Stimulated activated naive B cell treated with anti-CD40 and anti-IgM and Interleukin-4, amounts not matched to agents 10 μg/mL and 1 μg/mL and 100 μg/mL, for 72 hours (primary cell): ENCODE measurements around the gene TMC7.

Experiments used
- ATAC-seq, 2 donors: fragments of 150-1000 bp; cut with Tn5 transposase; replicated peaks; 2 replicates each; pipeline ENCODE4 v1.10.0; 2021; ENCODE audit warnings: moderate library complexity in 1 of 2
- DNase-seq: peaks from one replicate; pipeline ENCODE4 v3.0.0; 2021
- H3K27ac Mint-ChIP-seq: one replicate; pipeline ENCODE4 v1.8.0; 2022; ENCODE audit warnings: mild to moderate bottlenecking, mixed read lengths
- H3K27me3 Mint-ChIP-seq, 2 donors: one replicate each; pipeline ENCODE4 v1.8.0; 2022; ENCODE audit warnings: mixed read lengths in 2 of 2
- H3K36me3 Mint-ChIP-seq, 2 donors: one replicate each; pipeline ENCODE4 v1.8.0; 2022; ENCODE audit warnings: mixed read lengths in 2 of 2, mild to moderate bottlenecking in 1 of 2
- H3K4me1 Mint-ChIP-seq, 2 donors: one replicate each; pipeline ENCODE4 v1.8.0; 2022; ENCODE audit warnings: mixed read lengths in 2 of 2, mild to moderate bottlenecking in 1 of 2
- H3K4me3 Mint-ChIP-seq, 2 donors: one replicate each; pipeline ENCODE4 v1.8.0; 2022; ENCODE audit warnings: mild to moderate bottlenecking in 2 of 2, mixed read lengths in 2 of 2, moderate library complexity in 1 of 2
- H3K9me3 Mint-ChIP-seq, 2 donors: one replicate each; pipeline ENCODE4 v1.8.0; 2022; ENCODE audit warnings: mixed read lengths in 2 of 2, mild to moderate bottlenecking in 1 of 2

Gene TMC7

DNA sequence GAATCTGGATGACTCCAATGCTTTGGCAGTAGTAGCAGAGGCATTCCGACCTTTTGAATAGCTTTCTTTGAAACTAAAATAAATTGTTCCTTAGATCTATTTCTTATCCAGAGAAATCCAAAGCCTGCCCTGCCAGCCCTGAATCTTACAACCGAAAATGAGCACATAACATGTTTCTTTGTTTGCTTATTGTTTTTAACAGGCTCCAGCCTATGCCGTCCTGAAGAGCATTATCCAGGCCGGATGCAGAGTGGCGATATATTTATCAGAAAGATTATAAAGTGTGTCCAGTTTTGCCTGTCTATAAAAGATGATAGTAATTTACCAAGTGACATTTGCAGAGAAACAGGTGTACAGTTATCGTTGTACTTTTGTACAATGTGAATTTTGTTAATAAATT lies 94.1 kb downstream of the TMC7 start:
- no peak for ATAC-seq
- Mint-ChIP-seq H3K4me1 (no peaks in the 10 kb centered on the region), H3K9me3 (no peaks in the 10 kb centered on the region), H3K4me3 (no peak overlapping the region), H3K36me3 (peaks cover 21 to 42% of the 10 kb centered on the region in 2 donors), H3K27me3 (no peaks in the 10 kb centered on the region), H3K27ac (no peak overlapping the region)
- DNase-seq = no peak

DNA sequence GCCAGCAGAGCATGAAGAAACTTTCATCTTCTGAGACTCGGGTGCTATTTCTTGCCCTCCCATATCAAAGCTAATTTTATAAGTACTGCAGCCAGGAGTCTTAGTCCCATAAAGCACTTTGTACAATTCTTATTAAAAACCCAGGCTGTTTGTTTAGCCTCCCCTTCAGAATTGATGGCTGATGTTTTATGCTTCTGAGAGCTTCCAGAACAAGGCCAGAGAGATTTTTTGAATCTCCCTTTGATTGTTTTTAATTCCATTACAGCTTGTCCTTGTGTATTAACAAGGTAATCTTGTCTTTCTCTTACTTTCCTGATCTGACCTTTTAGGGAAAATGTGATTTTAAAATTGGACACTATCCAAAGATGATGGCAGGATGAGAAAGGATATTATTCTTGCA lies 99.9 kb downstream of the TMC7 start:
- Mint-ChIP-seq H3K27me3 (peaks cover 7 to 15% of the 10 kb centered on the region in 2 donors), H3K27ac (no peak overlapping the region), H3K4me1 (peaks cover 2 to 14% of the 10 kb centered on the region in 2 donors), H3K9me3 (no peaks in the 10 kb centered on the region), H3K36me3 (peaks cover 8 to 21% of the 10 kb centered on the region in 2 donors), H3K4me3 (no peak overlapping the region)
- no peak for DNase-seq
- ATAC-seq = no peak

DNA sequence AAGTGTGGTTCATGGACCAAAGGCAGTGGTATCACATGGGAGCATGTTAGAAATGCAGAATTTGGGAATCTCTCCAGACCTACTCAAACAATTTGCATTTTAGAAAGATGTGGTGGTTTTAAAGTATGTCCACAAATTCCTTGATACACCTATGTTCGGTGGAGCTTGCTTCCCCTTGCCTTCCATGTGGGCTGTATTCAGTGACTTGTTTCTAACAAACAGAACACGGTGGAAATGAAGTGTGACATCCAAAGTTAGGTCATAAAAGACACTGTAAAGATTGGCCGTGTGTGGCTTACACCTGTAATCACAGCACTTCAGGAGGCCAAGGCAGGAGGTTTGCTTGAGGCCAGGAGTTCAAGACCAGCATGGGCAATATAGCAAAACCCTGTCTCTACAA lies 100.4 kb downstream of the TMC7 start:
- Mint-ChIP-seq H3K27me3 (peaks cover 7 to 15% of the 10 kb centered on the region in 2 donors), H3K4me1 (peaks cover 2 to 14% of the 10 kb centered on the region in 2 donors), H3K27ac (no peak overlapping the region), H3K36me3 (peaks cover 6 to 19% of the 10 kb centered on the region in 2 donors), H3K4me3 (no peak overlapping the region), H3K9me3 (no peaks in the 10 kb centered on the region)
- DNase-seq (no peak), ATAC-seq (no peak)

DNA sequence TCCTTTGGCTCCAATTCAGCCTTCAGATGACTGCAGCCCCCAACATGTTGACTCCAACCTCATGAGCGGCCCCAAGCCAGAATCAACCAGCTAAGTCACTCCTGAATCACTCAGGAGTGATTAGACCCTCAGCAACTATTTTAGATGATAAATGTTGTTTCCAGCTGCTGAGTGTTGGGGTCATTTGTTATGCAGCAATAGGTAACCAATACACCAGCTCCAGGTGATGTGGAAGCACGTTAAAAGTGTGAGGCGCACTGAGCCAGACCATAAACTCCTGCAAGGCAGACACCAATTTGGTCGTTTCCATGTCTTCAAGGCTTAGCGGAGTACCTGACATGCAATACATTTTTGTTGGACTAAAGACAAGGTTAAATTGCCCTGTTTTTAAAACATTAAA lies 101.1 kb downstream of the TMC7 start:
- H3K27ac Mint-ChIP-seq = no peak overlapping the region
- H3K36me3 Mint-ChIP-seq = peaks cover 6 to 21% of the 10 kb centered on the region in 2 donors
- no peak for DNase-seq
- H3K9me3 Mint-ChIP-seq = no peaks in the 10 kb centered on the region
- ATAC-seq = no peak
- H3K4me1 Mint-ChIP-seq = peaks cover 2 to 14% of the 10 kb centered on the region in 2 donors
- no peak overlapping the region for H3K4me3 Mint-ChIP-seq
- peaks cover 7 to 20% of the 10 kb centered on the region in 2 donors for H3K27me3 Mint-ChIP-seq

DNA sequence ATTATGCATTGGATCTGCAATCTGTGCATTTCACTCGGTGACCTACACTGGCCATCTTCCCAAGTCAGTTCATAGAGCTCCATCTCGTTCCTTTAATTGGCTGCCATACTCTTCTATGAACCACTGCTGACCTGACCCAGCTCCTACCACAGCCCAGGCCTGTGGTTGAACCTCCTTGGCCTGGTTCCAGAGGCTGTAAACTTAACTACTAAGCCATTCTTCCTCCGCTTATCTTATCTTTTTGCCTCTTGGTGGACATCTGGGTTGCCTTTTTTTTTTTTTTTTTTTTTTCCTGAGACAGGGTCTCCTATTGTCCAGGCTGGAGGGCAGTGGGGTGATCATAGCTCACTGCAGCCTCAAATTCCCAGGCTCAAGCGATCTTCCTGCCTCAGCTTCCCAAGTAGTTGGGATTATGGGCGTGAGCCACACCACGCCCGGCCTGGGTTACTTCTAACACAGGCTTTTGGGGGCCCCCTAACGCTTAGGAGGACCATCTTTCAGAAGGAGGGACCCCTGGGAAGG lies 102.0 kb downstream of the TMC7 start:
- no peak for ATAC-seq
- H3K4me3 Mint-ChIP-seq = peak overlapping the region in 1 of 2 donors; percentile 83
- H3K4me1 Mint-ChIP-seq = peaks cover 2 to 15% of the 10 kb centered on the region in 2 donors
- no peak for DNase-seq
- peaks cover 6 to 21% of the 10 kb centered on the region in 2 donors for H3K36me3 Mint-ChIP-seq
- no peak overlapping the region for H3K27ac Mint-ChIP-seq
- peaks cover 0 to 2% of the 10 kb centered on the region in 2 donors for H3K9me3 Mint-ChIP-seq
- H3K27me3 Mint-ChIP-seq = peaks cover 7 to 20% of the 10 kb centered on the region in 2 donors

DNA sequence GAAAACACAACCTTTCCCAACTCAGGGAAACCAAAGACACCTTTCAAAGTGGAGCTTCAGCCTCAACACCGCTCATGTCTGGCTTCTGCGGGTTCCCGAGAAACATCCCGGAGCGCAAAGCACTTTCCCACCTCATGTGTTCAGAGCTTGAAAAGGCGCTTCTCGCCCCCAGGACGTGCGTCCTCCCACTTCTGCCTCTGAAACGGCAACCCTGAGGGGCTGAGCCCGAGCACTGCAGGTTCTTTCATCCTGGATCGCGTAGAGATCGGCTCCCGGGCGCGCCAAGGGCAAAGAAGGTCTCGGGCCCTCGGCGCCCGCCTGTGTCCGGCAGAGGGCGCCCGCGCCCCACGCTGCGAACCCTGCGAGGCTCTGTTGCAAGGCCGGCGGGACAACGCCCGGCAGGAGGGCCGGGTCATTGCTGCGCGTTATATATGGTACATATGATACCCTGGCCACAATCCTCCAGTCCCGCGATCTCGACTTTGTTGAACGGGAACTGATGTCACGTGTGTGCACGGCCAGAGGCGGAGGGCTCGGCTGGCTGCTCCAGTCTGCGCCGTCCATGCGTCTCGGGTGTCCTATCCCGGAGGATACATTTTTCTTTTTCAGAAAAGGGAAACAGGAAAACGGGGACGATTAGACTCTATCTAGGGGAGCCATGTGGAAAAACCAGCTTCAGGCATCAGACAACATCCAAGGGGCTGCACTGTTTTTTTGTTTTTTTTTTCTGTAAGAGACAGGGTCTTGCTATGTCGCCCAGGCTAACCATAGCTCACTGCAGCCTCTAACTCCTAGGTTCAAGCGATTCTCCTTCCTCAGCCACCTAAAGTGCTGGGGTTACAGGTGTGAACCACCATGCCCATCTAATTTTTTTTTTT lies 102.8 kb downstream of the TMC7 start:
- peaks cover 7 to 20% of the 10 kb centered on the region in 2 donors for H3K27me3 Mint-ChIP-seq
- peaks cover 9 to 19% of the 10 kb centered on the region in 2 donors for H3K36me3 Mint-ChIP-seq

DNA sequence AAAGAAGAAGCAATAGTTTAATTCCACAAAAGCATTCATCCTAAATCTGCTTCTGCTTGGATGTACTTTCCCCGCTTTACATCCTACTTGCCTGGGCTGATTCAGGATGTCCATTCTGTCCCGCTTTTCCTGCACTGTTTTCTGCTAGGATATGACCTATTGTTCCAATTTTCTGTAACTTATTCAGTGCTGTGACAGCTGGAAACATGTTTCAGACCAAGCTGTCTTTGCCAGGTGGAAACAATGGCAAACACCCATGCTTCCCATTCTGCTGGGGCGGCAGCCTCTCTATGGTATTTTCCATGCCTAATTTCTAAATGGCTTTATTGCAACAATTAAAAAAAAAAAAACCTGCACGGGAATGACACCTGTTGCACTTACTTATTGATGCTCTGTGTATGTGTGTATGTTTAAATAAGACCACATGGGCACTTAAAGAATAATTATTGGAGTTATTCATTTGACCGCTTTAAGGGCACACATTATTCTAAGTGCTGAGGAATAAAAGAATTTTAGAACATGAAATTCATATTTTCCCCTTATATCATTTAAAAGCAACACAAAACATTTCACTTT lies 104.7 kb downstream of the TMC7 start:
- no peak overlapping the region for H3K27ac Mint-ChIP-seq

More for the DNA sequence above, 102.8 kb downstream of the TMC7 start:
- Mint-ChIP-seq H3K27ac (peak overlapping the region; percentile 20), H3K9me3 (peaks cover 1 to 5% of the 10 kb centered on the region in 2 donors), H3K4me1 (peaks cover 2 to 18% of the 10 kb centered on the region in 2 donors), H3K4me3 (peak overlapping the region; percentile 82 to 83)
- ATAC-seq = peak; percentile 98 to 99
- peak; percentile 77 for DNase-seq

DNA sequence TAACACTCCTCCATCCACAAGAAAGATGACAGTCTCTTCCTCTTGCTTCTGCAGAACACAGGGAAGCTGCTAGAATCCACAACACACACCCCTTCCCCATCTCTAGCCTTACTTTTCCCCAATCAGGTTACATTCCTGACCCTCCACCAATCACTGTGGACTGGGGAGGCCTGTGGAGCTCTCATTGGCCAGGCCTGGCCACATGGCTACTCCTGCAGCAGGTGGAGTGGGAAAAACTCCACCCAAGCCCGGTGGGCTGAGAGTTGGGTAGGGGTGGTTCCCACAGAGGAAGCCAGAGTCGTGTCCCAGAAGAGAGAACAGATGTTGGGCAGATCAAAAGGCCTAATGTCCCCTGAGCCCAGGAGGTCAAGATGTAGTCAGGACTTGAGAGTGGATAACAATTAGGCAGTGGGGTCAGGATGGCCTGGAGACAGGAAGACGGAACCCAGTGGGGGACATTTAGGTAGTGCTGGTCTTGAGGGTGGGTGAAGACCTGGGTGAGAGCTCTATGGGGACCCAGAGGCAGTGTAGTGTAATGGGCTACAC lies 105.7 kb downstream of the TMC7 start:
- H3K9me3 Mint-ChIP-seq = peaks cover 9 to 13% of the 10 kb centered on the region in 2 donors
- no peak overlapping the region for H3K4me3 Mint-ChIP-seq
- no peak overlapping the region for H3K27ac Mint-ChIP-seq
- H3K36me3 Mint-ChIP-seq = peaks cover 11 to 27% of the 10 kb centered on the region in 2 donors
- ATAC-seq (no peak), DNase-seq (no peak)
- H3K27me3 Mint-ChIP-seq = peaks cover 7 to 24% of the 10 kb centered on the region in 2 donors
- H3K4me1 Mint-ChIP-seq = peaks cover 6 to 18% of the 10 kb centered on the region in 2 donors

More for the DNA sequence above, 104.7 kb downstream of the TMC7 start:
- Mint-ChIP-seq H3K9me3 (peaks cover 9 to 13% of the 10 kb centered on the region in 2 donors), H3K36me3 (peaks cover 8 to 27% of the 10 kb centered on the region in 2 donors), H3K27me3 (peaks cover 7 to 20% of the 10 kb centered on the region in 2 donors), H3K4me3 (no peak overlapping the region), H3K4me1 (peaks cover 2 to 18% of the 10 kb centered on the region in 2 donors)
- no peak for ATAC-seq
- no peak for DNase-seq

DNA sequence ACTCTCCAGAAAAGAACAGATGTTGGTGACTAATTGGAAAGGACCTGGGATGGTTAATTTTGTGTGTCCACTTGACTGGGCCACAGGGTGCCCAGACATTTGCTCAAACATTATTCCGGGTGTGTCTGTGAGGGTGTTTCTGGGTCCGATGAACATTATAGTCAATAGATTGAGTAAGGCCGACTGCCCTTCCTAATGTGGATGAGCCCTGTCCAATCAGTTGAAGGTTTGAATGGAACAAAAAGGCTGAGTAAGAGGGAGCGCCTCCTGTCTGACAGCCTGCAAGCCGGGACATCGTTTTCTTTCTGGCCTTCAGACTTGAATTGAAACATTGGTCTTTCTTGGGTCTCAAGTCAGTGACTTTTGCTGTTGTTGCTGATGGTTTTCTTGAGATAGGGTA lies 107.2 kb downstream of the TMC7 start:
- Mint-ChIP-seq H3K4me1 (peaks cover 12 to 24% of the 10 kb centered on the region in 2 donors), H3K27me3 (peaks cover 3 to 18% of the 10 kb centered on the region in 2 donors), H3K27ac (no peak overlapping the region), H3K9me3 (peaks cover 15 to 17% of the 10 kb centered on the region in 2 donors), H3K36me3 (peaks cover 15 to 31% of the 10 kb centered on the region in 2 donors), H3K4me3 (no peak overlapping the region)
- ATAC-seq (no peak), DNase-seq (no peak)

DNA sequence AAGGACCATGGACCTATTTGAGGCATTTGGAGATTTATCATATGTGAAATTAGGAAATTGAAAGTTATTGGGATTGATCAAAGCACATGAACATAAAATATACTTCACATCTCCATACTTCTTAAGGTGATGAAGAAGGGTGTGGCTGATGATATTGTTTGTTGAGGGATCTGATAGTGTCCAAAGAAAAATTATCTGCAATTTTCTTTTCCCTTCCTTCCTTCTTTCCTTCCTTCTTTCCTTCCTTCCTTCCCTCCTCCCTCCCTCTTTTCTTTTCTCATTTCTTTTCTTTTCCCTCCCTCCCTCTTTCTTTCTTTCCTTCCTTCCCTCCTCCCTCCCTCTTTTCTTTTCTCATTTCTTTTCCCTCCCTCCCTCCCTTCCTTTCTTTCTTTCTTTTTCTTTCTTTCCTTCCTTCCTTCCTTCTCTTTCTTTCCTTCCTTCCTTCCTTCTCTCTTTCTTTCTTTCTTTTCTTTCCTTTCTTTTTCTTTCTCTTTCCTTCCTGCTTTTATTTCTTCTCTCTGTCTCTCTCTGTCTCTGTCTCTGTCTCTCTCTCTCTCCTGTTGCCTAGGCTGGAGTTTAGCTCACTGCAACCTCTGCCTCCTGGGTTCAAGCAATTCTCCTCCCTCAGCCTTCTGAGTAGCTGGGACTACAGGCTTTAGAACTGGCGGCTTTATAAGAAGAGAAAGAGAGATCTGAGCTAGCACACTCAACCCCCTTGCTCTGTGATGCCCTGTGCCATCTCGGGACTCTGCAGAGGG lies 109.1 kb downstream of the TMC7 start:
- Mint-ChIP-seq H3K36me3 (peaks cover 17 to 32% of the 10 kb centered on the region in 2 donors), H3K4me3 (no peak overlapping the region), H3K4me1 (peaks cover 15 to 20% of the 10 kb centered on the region in 2 donors), H3K27me3 (peaks cover 3 to 16% of the 10 kb centered on the region in 2 donors), H3K27ac (no peak overlapping the region), H3K9me3 (peaks cover 15 to 18% of the 10 kb centered on the region in 2 donors)
- DNase-seq (no peak), ATAC-seq (no peak)

DNA sequence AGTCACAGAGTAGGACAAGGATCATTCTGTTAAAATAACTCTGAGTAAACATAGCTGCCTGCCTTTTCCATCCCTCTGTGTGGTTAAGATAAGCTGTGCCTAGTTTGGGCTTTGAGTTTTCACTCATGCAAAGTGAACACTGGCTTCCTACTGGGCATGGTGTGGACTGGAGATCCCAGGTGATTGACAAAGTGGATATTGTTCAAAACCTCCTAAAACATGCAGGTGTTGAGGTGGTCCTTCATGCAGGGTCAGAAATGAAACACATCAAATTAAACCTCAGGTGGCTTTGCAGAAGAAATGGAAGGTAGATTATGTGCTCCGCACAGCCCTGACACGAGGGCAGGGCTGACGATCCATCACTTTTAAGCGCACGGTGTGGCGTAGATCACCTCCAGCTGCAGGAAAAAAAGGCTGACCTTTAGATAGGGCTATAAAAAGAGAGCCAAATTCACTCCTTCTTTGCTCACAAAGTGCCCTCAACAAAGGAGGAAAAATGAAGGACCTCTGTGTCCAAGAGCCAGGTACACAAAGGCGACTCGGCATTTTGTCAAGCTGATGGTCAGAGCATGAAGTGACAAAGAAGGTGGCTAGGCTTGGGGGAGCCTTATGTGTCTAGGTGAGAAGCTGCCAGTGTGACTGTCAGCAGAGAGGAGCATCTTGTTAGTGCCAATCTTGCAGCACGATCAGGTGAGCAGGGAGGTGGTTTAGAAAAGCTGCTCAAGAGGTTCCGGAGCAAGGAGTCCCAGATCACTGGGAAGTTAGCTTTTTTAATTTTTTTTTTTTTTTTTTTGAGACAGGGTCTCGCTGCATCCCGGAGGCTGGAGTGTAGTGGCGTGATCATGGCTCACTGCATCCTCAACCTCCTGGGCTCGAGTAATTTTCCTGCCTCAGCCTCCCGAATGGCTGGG lies 110.2 kb downstream of the TMC7 start:
- H3K36me3 Mint-ChIP-seq = peaks cover 22 to 37% of the 10 kb centered on the region in 2 donors
- H3K4me3 Mint-ChIP-seq = peak overlapping the region in 1 of 2 donors; percentile 30
- ATAC-seq = no peak
- peaks cover 15 to 20% of the 10 kb centered on the region in 2 donors for H3K4me1 Mint-ChIP-seq
- H3K27ac Mint-ChIP-seq = peak overlapping the region; percentile 60
- peaks cover 21 to 22% of the 10 kb centered on the region in 2 donors for H3K9me3 Mint-ChIP-seq
- H3K27me3 Mint-ChIP-seq = peaks cover 0 to 22% of the 10 kb centered on the region in 2 donors
- no peak for DNase-seq

DNA sequence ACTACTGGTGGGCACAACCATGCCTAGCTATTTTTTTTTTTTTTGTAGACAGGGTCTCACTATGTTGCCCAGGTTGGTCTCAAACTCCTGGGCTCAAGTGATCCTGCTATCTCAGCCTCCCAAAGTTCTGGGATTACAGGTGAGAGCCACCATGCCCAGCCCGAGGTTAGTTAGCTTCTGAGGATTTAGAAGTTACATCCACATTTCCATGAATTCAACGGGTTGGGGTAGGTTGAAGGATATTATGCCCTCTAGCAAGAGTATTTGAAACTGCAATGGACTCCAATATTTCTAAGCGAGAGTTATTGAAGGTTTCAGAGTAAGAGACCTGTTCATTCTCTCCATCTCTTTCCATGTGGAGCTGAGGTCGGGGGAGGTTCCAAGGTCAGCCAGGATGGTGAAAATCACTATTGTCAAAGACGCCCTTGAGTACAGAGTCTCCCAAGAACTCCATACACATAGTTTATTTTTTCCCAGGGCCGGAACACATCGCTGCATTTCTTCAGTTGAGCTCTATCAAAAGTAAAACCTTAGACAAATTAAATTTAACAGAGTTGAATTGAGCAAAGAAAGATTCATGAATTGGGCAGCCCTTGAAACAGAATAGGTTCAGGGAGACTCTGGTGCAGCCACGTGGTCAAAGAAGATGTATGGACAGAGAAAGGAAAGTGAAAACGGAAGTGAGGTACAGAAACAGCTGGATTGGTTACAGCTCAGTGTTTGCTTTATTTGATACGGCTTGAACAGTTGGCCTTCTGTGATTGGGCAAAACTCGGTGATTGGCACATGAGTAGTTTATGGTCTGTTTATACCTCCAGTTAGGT lies 111.0 kb downstream of the TMC7 start:
- Mint-ChIP-seq H3K27me3 (peaks cover 0 to 19% of the 10 kb centered on the region in 2 donors), H3K4me3 (no peak overlapping the region), H3K36me3 (peaks cover 22 to 33% of the 10 kb centered on the region in 2 donors), H3K4me1 (peaks cover 15 to 20% of the 10 kb centered on the region in 2 donors), H3K9me3 (peaks cover 21 to 22% of the 10 kb centered on the region in 2 donors), H3K27ac (no peak overlapping the region)
- DNase-seq (no peak), ATAC-seq (peak; percentile 51 to 61)
